Hindlimb muscle (tissue), 1 donor: ENCODE results near the gene GTF2H1. TPM values are rescaled to one million over a fixed set of nuclear protein-coding genes. Genes with fewer than 3 reads are reported as not detected.
"Not testable (repeated sequence)": the region's sequence is repeated elsewhere in the genome, so short reads cannot be mapped to it uniquely, and the experiment has no call there.

ENCODE experiments used
- DNase-seq: peaks from one replicate; pipeline ENCODE4 v3.0.0-alpha.2; 2013
- polyA plus RNA-seq: library from polyadenylated mRNA; unstranded; fragments of 120-200 nt; gene quantifications from one replicate; pipeline ENCODE4 v1.2.1, GENCODE V29; 2013; ENCODE audit not compliant: insufficient read length

The GTF2H1 gene
- polyA plus RNA-seq, 1 donor, result 33.2 TPM

DNA sequence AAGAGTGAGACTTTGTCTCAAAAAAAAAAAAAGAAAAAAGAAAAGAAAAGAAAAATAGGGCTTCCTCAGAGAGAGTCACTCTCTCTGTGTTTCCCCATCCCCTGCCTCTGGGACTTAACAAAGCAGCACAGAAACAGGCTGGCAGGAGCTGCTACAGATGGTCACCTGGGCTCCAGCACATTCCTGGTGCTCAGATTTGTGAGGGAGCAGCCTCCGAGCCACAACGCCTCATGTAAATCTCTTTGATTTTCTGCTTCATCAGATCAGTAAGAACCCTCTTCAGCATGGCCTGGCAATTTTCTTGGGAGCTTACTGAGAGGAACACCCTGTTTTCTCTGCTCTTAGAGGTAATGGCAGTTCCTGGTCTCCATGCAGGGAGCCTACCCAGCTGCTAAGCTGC is 56.8 kb downstream of the GTF2H1 start:
- DNase-seq, result no peak

DNA sequence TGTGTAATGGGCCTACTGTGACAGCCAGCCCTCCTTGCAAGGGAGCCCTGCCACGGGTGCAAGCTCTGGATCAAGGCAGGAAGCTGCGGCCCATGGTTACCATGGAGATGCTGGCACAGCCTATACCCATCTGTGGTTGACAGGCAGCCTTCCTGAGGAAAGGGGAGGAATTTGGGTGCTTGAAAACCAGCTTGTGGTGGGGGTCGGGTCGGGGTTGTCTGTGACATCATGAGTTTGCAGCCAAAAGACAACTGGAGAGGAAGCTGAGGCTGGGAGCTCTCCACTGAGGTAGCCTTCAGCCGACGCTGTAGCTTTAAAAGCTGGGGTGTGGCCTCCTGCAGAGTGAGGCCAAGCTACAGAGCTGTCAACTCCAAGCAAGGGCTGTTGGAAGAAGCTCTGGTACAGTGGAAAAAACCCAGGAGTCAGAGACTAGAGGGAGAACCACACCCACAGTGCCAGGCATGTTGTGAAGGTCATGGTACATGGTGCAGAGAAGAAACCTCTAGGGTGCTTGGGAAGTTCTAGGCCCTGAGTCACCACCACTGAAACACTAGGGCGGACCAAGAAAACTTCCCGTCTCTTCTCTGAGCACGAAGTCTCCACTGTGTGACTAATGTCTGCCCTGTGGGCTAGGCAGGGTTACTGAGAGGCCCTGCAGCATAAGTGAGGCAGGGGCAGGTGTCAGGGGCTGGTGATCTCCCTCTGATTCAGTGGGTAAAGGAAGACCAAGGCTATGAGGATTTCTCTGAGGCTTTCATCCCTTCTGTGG is 61.2 kb downstream of the GTF2H1 start:
- peak; percentile 47 for DNase-seq

DNA sequence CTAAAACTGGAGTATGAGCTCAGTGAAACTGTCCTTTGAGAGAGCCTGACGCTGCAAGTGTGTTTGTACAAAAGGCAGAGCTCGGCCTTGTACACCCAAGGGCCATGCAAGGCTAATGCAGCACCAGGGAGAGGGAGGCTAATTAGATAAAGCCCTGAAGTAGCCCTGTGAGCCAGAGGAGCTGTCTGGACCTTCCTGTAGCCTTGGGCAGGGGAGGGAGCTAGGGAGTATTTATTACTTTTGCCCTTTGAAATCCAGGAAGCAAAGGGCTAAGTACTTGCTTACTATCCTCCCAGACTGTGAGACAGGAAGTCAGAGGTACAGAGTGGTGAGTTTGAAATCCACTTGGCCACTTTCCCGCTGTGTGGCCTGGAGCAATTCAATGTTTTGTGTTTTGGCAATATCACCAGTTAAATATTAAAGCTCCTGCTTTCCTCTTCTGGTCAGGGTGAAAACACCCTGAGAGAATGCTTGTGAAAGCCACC is 61.8 kb downstream of the GTF2H1 start:
- DNase-seq, result peak; percentile 42

DNA sequence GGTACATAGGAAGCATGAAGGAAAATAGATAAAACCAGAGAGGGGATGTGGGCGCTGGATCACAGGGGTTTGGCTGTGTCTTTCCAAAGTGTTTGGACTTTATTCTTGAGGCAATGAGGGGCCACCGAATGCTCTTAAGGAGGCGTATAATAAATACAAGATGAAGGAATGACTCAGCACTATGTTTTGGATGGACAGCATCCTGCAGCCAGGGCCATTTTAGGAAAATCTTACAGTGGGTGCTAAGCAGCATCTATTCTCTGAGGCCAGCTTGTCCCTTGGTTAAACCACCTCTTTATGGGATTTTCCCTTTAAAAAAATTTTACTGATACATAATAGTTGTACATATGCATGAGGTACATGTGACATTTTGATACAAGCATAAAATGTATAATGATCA is 67.7 kb downstream of the GTF2H1 start:
- no peak for DNase-seq

DNA sequence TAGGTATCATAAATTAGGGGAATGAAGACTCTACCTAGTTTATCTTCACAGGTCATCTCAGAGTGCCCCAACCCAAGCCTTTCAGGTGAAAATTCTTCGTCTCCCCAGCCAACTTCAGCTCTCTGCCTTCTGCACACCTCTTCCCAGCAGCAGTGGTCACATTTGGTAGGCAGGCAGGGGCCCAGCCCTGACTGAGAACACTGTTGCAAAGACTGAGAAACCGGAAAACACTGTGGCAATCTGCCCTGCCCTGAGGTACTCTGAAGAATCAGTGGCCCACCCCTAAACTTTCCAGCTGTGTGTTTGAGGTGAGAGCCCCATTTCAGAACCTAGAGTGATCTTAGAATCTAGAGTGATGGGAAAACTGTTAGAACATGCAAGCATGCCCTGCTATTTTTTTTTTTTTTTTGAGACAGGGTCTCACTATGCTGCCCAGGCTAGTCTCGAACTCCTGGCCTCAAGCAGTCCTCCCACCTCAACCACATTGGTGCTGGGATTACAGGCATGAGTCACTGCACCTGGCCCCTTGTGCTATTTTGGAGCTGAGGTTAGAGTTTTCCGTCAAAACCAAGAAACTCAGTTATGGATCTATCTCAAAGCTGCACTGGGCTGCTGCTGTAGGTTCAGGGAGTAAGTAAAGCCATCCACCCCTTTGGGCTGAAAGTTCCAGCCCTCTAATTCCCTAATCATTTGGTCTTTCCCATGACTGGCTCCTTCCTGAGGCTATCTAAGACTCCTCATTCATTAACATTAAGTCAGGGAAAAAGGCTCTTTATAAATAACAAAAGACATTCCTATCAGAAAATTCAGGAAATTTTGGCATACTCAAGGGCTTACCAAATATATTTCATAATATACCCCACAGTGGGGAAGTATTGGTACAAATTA is 70.3 kb downstream of the GTF2H1 start:
- DNase-seq, result no peak

DNA sequence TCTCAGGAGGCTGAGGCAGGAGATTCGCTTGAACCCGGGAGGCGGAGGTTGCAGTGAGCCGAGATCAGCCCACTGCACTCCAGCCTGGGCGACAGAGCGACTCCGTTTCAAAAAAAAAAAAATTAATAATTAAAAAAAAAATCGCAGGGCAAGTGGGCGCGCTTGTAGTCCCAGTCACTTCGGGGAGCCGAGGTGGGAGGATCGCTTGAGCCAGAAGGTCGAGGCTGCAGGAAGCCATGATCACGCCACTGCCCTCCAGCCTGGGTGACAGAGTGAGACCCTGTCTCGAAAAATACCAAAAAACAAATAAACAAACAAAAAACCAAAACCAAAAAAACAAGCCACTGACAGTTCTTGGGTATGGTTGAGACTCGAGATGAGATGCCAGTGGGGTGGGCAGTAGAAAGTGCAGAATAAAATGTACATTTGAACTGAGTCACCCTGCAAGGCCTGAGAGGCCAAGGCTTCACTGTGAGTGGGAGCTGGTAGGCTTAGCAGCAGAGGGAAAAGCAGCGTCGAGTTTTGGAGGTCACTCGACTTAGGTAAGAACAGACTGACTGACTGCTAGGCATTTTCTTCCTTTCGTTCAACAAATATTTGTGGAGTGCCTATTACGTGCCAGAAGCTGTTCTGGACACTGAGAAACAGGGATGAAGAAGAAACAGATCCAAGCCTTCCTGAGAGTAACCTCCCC is 71.4 kb downstream of the GTF2H1 start:
- no peak for DNase-seq

DNA sequence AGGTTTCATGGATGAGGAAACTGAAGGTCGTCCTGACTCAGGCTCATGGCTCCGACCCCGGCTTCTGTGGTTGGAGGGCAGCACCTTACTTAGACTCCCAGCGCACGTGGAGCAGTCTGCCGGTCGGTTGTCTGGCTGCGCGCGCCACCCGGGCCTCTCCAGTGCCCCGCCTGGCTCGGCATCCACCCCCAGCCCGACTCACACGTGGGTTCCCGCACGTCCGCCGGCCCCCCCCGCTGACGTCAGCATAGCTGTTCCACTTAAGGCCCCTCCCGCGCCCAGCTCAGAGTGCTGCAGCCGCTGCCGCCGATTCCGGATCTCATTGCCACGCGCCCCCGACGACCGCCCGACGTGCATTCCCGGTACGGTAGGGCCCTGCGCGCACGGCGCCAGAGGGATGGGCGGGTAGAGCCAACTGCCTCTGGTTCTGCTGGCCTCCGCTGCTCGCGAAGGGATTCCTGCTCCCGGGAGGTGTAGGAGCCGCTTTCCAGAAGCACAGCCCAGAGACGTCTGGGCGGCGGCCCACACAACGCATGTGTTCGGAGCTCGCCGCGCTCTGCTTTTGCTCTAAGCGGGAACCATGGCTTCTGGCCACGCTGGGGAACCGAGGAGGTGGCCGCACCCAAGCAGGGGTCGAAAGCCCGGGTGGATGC is 72.0 kb downstream of the GTF2H1 start, which contains the start of gene LDHA:
TSS of gene LDHA (plus strand) at position 289 of the 653 bp plus-strand sequence. CDS start 2,280 bp downstream, outside the sequence.
- peak; percentile 94 for DNase-seq

DNA sequence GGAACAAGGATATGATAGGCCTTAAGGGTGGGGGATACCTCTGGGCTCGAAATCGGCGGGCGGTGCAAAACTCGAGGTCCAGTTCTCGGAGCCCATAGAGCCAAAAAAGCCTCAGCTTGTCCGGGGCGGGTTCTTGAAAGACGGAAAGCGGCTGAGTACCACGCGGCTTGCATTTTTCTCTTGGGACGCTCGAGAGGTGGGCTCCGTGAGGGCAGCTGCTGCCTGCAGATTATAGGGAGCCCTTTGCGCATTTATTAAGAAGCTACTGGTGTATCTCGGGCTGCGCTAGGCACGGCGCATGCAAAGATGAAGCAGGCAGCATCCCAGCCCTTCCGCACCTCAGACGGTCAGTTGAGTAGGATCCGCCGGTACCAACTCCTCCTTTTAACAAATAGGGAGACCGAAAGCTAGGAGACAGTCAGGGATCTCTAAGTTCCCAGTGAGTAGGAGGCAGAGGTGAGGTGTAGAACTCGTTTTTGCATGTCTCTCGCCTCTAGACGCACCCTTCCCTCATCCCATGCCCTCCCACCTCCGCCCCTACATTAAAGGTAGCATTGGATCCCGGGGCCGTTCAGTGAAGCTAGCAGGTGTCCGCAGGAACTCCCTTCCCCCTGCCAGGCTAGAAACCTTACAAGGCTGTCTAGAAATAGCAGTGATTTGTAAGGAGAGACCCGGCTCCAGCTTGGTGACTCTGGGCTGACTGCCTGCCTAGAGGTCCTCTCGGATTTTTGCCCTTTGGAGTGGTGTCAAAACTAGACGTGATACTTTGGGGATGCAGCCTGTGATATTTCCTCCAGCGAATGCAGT is 72.8 kb downstream of the GTF2H1 start:
- DNase-seq, result no peak

DNA sequence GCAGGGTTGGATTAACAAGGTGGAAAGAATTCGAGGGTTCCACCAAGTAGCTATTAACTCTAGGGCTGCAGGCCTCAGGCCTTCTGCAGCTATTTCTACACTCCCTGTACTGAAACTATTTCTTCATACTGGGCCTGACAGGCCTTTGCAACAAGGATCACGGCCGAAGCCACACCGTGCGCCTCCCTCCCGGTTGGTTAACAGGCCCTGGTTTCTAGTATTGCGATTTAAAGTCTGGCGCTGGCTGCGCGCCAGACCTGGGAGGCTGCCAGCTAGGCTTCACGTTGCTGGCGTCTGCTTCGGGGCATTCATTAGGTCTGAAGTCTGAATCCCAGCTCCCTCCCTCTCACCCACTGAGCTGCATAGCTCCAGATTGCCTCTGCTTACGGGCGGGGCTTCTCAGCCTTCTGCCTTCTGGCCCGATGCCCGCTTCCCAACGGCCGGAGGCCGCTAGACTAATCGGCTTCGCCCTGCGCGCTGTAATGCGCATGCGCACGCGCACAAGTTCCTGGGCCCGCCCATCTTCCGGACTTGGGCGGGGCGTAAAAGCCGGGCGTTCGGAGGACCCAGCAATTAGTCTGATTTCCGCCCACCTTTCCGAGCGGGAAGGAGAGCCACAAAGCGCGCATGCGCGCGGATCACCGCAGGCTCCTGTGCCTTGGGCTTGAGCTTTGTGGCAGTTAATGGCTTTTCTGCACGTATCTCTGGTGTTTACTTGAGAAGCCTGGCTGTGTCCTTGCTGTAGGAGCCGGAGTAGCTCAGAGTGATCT is 73.6 kb downstream of the GTF2H1 start:
- DNase-seq, result peak; percentile 99

DNA sequence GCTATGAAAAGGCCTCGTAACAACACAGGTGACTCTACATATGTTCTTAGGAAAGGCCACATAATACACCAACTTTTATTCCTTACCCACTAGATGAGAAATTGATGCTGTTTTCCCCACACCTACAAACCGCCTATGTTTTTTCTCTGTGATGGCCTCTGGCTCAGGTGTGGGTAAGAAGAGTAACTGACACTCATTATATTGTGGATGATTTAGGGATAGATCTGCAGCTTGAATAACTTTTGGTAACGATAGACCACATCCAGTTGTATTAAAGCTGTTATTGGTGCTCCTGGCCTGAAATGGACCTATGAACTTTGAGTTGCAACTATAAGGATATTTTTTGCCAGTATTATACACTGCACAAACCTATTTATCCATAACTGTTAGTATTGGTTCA is 75.6 kb downstream of the GTF2H1 start:
- no peak for DNase-seq

DNA sequence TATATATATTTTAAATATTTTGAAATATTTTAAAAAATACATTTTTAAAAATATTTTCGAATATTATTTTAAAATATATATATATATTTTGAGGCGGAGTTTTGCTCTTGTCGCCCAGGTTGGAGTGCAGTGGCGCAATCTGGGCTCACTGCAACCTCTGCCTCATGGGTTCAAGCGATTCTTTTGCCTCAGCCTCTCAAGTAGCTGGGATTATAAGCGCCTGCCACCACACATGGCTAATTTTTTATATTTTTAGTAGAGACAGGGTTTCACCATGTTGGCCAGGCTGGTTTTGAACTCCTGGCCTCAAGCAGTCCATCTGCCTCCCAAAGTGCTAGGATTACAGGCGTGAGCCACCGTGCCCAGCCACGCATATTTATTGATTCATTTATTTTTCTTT is 78.7 kb downstream of the GTF2H1 start:
- DNase-seq, result not testable (repeated sequence)

DNA sequence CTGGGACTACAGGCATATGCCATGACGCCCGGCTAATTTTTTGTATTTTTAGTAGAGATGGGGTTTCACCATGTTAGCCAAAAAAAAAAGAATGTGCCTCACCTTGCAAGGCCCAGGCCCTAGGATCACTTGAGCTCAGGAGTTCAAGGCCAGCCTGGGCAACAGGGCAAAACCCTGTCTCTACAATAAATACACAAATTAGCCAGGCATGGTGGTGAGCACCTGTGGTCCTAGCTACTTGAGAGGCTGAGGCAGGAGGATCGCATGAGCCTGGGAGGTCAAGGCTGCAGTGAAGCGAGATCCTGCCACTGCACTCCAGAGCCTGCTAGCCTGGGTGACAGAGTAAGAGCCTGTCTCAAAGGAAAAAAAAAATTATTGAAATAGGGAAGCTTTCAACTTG is 81.7 kb downstream of the GTF2H1 start:
- no peak for DNase-seq

DNA sequence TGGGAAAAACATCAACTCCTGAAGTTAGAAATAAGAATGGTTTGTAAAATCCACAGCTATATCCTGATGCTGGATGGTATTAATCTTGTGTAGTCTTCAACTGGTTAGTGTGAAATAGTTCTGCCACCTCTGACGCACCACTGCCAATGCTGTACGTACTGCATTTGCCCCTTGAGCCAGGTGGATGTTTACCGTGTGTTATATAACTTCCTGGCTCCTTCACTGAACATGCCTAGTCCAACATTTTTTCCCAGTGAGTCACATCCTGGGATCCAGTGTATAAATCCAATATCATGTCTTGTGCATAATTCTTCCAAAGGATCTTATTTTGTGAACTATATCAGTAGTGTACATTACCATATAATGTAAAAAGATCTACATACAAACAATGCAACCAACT is 85.0 kb downstream of the GTF2H1 start:
- not testable (repeated sequence) for DNase-seq

DNA sequence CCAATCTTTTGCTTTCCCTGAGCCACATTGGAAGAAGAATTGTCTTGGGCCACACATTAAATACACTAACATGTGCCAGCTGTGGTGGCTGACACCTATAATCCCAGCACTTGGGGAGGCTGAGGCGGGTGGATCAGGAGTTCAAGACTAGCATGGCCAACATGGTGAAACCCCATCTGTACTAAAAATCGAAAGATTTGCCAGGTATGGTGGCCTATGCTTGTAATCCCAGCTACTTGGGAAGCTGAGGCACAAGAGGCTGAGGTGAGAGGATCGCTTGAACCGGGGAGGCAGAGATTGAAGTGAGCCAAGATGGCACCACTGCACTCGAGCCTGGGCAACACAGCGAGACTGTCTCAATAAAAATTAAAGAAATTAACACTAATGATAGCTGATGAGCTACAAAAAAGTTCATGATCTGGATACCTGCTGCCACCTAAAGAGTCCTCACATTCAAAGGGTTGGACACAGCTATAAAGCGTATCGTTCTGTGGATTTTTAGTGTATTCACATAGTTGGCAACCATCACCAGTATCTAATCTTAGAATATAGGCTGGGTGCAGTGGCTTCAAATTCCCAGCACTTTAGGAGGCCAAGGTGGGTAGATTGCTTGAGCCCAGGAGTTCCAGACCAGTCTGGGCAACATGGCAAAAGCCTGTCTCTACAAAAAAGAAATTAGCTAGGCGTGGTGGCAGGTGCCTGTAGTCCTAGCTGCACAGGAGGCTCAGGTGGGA is 86.4 kb downstream of the GTF2H1 start:
- no peak for DNase-seq

DNA sequence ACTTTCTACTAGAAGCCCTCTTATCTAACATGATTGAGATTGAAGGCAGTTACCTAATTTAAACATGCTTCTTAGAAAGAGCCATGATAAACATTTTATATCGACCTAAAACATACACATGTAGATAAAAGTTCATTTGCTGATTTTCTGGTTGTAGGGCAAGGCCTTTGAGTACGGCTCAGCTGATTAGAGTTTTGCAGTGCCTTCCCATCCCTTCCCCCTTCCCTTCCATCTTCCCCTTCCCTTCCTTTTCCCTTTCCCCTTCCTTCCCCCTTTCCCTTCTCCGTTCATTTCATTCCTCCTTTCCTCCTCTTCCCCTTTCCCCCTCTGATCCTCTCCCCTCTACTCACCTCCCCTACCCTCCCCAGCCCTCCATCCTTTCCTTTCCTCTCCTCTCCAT is 94.1 kb downstream of the GTF2H1 start:
- no peak for DNase-seq
